Natural killer cell (primary cell): ENCODE results near the gene TFCP2. TPM values are rescaled to one million over a fixed set of nuclear protein-coding genes. Genes with fewer than 3 reads are reported as not detected.

Experiments
- ATAC-seq, 3 donors: fragments of 150-1000 bp in 2 of 3; fragments of 200-7000 bp in 1 of 3; cut with Tn5 transposase; 1 replicate in 1 of 3; 2 replicates in 2 of 3; pipeline ENCODE4 v1.10.0; 2021; ENCODE audit warnings: mild to moderate bottlenecking in 2 of 3, moderate library complexity in 2 of 3
- DNase-seq, 2 donors: peaks; one replicate each; pipeline versions ENCODE4 v3.0.0 to v3.0.0-alpha.2; 2013 to 2021; ENCODE audit warnings: mixed read lengths in 1 of 2
- H3K27ac ChIP-seq: one replicate; pipeline ENCODE4 v1.5.1; 2013; ENCODE audit warnings: mild to moderate bottlenecking, low read length
- H3K27me3 ChIP-seq: one replicate; pipeline ENCODE4 v1.6.1; 2013; ENCODE audit warnings: low read length; ENCODE audit not compliant: control insufficient read depth, insufficient read depth
- H3K36me3 ChIP-seq: one replicate; pipeline ENCODE4 v1.6.1; 2013; ENCODE audit warnings: low read length; ENCODE audit not compliant: control insufficient read depth, insufficient read depth
- H3K4me1 ChIP-seq: one replicate; pipeline ENCODE4 v1.6.1; 2013; ENCODE audit warnings: low read length; ENCODE audit not compliant: control insufficient read depth, insufficient read depth
- H3K4me3 ChIP-seq: one replicate; pipeline ENCODE4 v1.5.1; 2013; ENCODE audit warnings: low read length
- H3K9me3 ChIP-seq: one replicate; pipeline ENCODE4 v1.6.1; 2013; ENCODE audit warnings: low read length; ENCODE audit not compliant: control insufficient read depth, insufficient read depth
- H3K27ac Mint-ChIP-seq, 2 donors: one replicate each; pipeline ENCODE4 v1.8.0; 2022; ENCODE audit warnings: mild to moderate bottlenecking in 2 of 2, mixed read lengths in 2 of 2, moderate library complexity in 1 of 2
- H3K27me3 Mint-ChIP-seq, 2 donors: one replicate each; pipeline ENCODE4 v1.8.0; 2022; ENCODE audit warnings: low read depth in 2 of 2, mixed read lengths in 2 of 2
- H3K36me3 Mint-ChIP-seq: one replicate; pipeline ENCODE4 v1.8.0; 2022; ENCODE audit warnings: mixed read lengths
- H3K4me1 Mint-ChIP-seq, 2 donors: one replicate each; pipeline ENCODE4 v1.8.0; 2022; ENCODE audit warnings: mixed read lengths in 2 of 2
- H3K4me3 Mint-ChIP-seq: one replicate; pipeline ENCODE4 v1.8.0; 2022; ENCODE audit warnings: mild to moderate bottlenecking, moderate library complexity, mixed read lengths
- H3K9me3 Mint-ChIP-seq, 2 donors: one replicate each; pipeline ENCODE4 v1.8.0; 2022; ENCODE audit warnings: mixed read lengths in 2 of 2
- WGBS: methylation state at CpG from one replicate; pipeline ENCODE4 v1.1.7; 2013; ENCODE audit warnings: missing lambda C conversion rate; ENCODE audit not compliant: insufficient coverage; 5-methylcytosine and 5-hydroxymethylcytosine counted together
- intact Hi-C: fragments of 100-400 bp; cut with micrococcal nuclease; formaldehyde crosslinking; loops from one replicate; pipeline ENCODE4 v1.14.2; 2022
- total RNA-seq, 4 donors: library from RNA; stranded (reverse); fragments of 120-200 nt in 1 of 4; gene quantifications; one replicate each; pipeline versions ENCODE4 v1.2.3 to v1.2.4, GENCODE V29; 2013 to 2022
- TF ChIP-seq, protein P1 (sequence below): fragments of 200-600 bp; IDR thresholded peaks from one replicate; pipeline ENCODE4 v1.8.0; 2022; ENCODE audit warnings: antibody characterized with exemption

TFCP2 gene
- total RNA-seq, 3 donors from 2014 or later (not counting 1 experiment from before 2014, with no cell fraction given): 26.6 to 34.8 (median 34.8) TPM

DNA sequence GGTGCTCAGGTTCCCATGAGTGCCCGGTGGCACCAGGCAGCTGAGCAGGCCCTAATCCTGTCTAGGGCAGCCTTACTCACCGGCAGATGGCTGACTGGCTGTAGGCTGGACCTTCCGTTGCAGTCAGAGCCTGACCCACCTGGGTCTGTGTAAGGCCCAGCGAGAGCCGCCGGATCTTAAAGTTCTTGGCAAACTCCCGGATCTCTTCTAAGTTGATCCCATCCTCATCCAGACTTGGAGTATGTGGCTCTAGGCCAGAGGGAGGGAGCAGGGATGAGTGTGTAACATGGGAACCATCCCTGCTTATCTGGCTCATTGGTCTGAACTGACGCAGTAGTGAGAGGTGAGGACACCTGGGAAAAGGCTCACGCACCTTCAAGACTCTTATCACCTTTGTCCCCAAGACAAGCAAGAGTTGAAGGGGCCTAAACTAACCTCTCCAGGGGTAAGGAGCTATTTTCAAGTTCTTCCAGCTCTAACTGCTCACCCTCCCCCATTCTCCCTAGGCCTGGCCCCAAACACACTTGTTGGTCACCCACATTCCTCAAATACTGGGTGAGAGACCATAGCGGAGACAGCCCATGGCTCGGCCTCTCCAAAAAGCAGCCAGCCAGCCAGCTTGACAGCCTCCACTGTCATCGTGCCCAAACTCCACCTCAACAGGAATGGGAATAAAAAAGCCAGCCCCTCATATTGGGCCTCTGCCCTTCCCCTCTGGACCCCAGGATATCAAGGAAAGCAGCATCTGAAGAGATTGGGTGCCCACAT, 18.8 kb upstream of the TFCP2 start:
- no peaks in the 10 kb centered on the region for H3K9me3 Mint-ChIP-seq
- H3K4me1 ChIP-seq: no peaks in the 10 kb centered on the region
- WGBS: 90% methylated on average over 11 of the region's 12 CpGs
- no peak overlapping the region for H3K27ac ChIP-seq
- no peak overlapping the region for H3K4me3 Mint-ChIP-seq
- no peaks in the 10 kb centered on the region for H3K4me1 Mint-ChIP-seq
- no peak overlapping the region for H3K27ac Mint-ChIP-seq
- no peaks in the 10 kb centered on the region for H3K27me3 ChIP-seq
- intact Hi-C loops: no loop called here
- TF ChIP-seq, protein P1, sequence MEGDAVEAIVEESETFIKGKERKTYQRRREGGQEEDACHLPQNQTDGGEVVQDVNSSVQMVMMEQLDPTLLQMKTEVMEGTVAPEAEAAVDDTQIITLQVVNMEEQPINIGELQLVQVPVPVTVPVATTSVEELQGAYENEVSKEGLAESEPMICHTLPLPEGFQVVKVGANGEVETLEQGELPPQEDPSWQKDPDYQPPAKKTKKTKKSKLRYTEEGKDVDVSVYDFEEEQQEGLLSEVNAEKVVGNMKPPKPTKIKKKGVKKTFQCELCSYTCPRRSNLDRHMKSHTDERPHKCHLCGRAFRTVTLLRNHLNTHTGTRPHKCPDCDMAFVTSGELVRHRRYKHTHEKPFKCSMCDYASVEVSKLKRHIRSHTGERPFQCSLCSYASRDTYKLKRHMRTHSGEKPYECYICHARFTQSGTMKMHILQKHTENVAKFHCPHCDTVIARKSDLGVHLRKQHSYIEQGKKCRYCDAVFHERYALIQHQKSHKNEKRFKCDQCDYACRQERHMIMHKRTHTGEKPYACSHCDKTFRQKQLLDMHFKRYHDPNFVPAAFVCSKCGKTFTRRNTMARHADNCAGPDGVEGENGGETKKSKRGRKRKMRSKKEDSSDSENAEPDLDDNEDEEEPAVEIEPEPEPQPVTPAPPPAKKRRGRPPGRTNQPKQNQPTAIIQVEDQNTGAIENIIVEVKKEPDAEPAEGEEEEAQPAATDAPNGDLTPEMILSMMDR: no peak
- H3K36me3 Mint-ChIP-seq: no peaks in the 10 kb centered on the region
- no peaks in the 10 kb centered on the region for H3K9me3 ChIP-seq
- ATAC-seq (no peak), DNase-seq (no peak)
- no peaks in the 10 kb centered on the region for H3K27me3 Mint-ChIP-seq
- H3K36me3 ChIP-seq: no peaks in the 10 kb centered on the region
- H3K4me3 ChIP-seq: no peak overlapping the region

DNA sequence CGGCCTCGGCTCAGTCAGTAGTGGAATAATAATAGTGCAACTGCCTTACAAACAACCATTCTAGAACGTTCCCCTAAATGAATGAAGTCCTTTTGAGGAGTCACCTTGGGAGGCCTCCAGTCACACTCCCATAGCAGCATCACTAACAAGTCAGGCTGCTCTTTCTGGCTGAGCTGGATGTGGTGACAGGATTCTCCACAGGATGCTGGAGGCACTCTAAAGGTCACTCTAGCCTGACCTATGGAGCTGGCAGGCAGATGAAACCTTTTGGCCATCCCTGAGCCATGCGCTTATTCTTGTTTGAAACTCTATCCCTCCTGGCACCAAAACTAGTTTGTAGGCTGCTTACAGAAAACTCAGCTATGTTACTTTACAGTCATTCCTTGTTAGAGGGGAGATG, 17.9 kb upstream of the TFCP2 start:
- Histone ChIP-seq H3K27me3 (no peaks in the 10 kb centered on the region), H3K9me3 (no peaks in the 10 kb centered on the region), H3K27ac (no peak overlapping the region), H3K4me1 (no peaks in the 10 kb centered on the region), H3K36me3 (no peaks in the 10 kb centered on the region), H3K4me3 (no peak overlapping the region)
- Mint-ChIP-seq H3K4me1 (no peaks in the 10 kb centered on the region), H3K27me3 (no peaks in the 10 kb centered on the region), H3K4me3 (no peak overlapping the region), H3K27ac (no peak overlapping the region), H3K36me3 (no peaks in the 10 kb centered on the region), H3K9me3 (no peaks in the 10 kb centered on the region)
- intact Hi-C loops: no loop called here
- DNase-seq (no peak), ATAC-seq (no peak)
- 96% methylated on average over 4 of the region's 4 CpGs for WGBS
- TF ChIP-seq, protein P1: no peak

DNA sequence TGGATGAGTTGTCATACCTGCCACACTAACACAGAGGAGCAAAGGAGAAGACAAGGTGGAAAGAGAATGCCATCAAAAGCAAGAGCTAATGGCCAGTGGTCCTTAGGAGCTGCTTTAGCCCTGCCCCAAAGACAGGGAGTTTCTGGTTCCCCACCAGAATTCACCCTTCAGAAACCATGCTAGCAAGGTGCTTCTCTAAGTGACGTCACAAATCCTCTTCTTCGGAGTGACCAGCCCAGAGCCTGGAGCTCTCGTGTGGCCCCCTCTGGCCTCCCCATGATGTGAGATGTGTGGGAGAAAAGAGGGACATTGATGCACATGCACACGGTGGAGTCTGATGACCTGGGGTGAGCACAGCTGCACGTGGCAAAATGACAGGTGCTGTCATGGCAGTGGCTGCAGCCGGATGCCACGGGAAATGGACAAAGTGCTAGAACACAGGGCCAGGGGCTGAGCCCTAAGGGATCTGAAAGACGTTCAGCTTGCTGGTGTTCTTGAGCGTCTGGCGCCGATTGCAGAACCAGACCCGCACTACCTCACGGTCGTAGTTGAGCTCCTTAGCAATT, 16.9 kb upstream of the TFCP2 start:
- intact Hi-C loops: no loop called here
- Histone ChIP-seq H3K27me3 (no peaks in the 10 kb centered on the region), H3K27ac (no peak overlapping the region), H3K36me3 (no peaks in the 10 kb centered on the region), H3K4me3 (no peak overlapping the region), H3K4me1 (no peaks in the 10 kb centered on the region), H3K9me3 (no peaks in the 10 kb centered on the region)
- DNase-seq: no peak
- WGBS: 93% methylated on average over 14 of the region's 14 CpGs
- no peak for ATAC-seq
- H3K4me1 Mint-ChIP-seq: no peaks in the 10 kb centered on the region
- TF ChIP-seq, protein P1: no peak
- no peaks in the 10 kb centered on the region for H3K27me3 Mint-ChIP-seq
- H3K36me3 Mint-ChIP-seq: no peaks in the 10 kb centered on the region
- no peak overlapping the region for H3K27ac Mint-ChIP-seq
- no peak overlapping the region for H3K4me3 Mint-ChIP-seq
- H3K9me3 Mint-ChIP-seq: no peaks in the 10 kb centered on the region
